Right lobe of liver (tissue), 6 donors: Measurements from ENCODE around the gene CNNM1. TPM values are rescaled to one million over a fixed set of nuclear protein-coding genes. Genes with fewer than 3 reads are reported as not detected.

ENCODE experiments used
- ATAC-seq, 4 donors: fragments of 200-7000 bp; cut with Tn5 transposase; one replicate each; pipeline ENCODE4 v1.9.1; 2020; ENCODE audit warnings: mild to moderate bottlenecking in 4 of 4, moderate library complexity in 4 of 4
- DNase-seq, 3 donors: peaks; one replicate each; pipeline ENCODE4 v3.0.0-alpha.2; 2020
- H3K27ac ChIP-seq, 3 donors: fragments of 200-600 bp; one replicate each; pipeline ENCODE4 v1.8.0; 2022
- H3K27me3 ChIP-seq, 2 donors: fragments of 200-600 bp; one replicate each; pipeline ENCODE4 v1.8.0; 2022
- H3K36me3 ChIP-seq, 4 donors: fragments of 200-600 bp; sonication (generic) in 1 of 4; one replicate each; pipeline versions ENCODE4 v1.5.1 to v1.8.0; 2017 to 2022; ENCODE audit warnings: control low read depth in 1 of 4
- H3K4me1 ChIP-seq, 4 donors: fragments of 200-600 bp; sonication (generic) in 1 of 4; one replicate each; pipeline versions ENCODE4 v1.5.1 to v1.8.0; 2017 to 2022; ENCODE audit warnings: control low read depth in 1 of 4
- H3K4me3 ChIP-seq, 3 donors: fragments of 200-600 bp; one replicate each; pipeline ENCODE4 v1.8.0; 2022
- H3K9me3 ChIP-seq, 4 donors: fragments of 200-600 bp; sonication (generic) in 1 of 4; one replicate each; pipeline versions ENCODE4 v1.5.1 to v1.8.0; 2017 to 2022; ENCODE audit warnings: control low read depth in 1 of 4
- POLR2A ChIP-seq: fragments of 450-650 bp; IDR thresholded peaks from one replicate; pipeline ENCODE4 v1.6.1; 2017; ENCODE audit warnings: antibody characterized with exemption, mild to moderate bottlenecking
- WGBS: methylation state at CpG from one replicate; pipeline ENCODE4 v1.1.6; 2018; ENCODE audit warnings: low coverage, low lambda C conversion rate; ENCODE audit not compliant: insufficient coverage; ENCODE audit errors: missing lambda C conversion rate; 5-methylcytosine and 5-hydroxymethylcytosine counted together
- intact Hi-C, 2 donors: fragments of 100-400 bp; cut with DNase I; formaldehyde crosslinking; loops; one replicate each; pipeline versions ENCODE4 v1.11.2 to v1.14.1; 2022
- total RNA-seq, 6 experiments: library from RNA; depleted of rRNA in 2 of 6; stranded (reverse); fragments of >200 nt in 2 of 6; fragmentation: NEBNext Ultra II Directional in 3 of 6; extraction: Animal tissue kit (Norgen Biotek cat#: 25700) in 3 of 6; gene quantifications; one replicate each; pipeline versions ENCODE4 v1.1.0 to v1.2.4, GENCODE V29; 2016 to 2023
- TF ChIP-seq, protein P1 (sequence below), 4 donors: fragments of 200-600 bp in 3 of 4; fragments of 450-650 bp in 1 of 4; IDR thresholded peaks; one replicate each; pipeline versions ENCODE4 v1.5.1 to v1.8.0; 2016 to 2022; ENCODE audit warnings: antibody characterized with exemption in 4 of 4, mild to moderate bottlenecking in 2 of 4
- donor health status: DM: no; HTN: yes; CAD: no.
- donor health status: DM: no; HTN: no; CAD: no.
- donor health status: DM: no; HTN: no; CAD: no.
- donor health status: DM: no; HTN: yes; CAD: no.
- donor health status: DM: no; HTN: yes; CAD: no.

CNNM1 gene
- total RNA-seq, 6 experiments from 2014 or later = 0.12 to 0.40 (median 0.20) TPM

GRCh38 chr10:99412099-99412498 is 82.9 kb downstream of the CNNM1 start:
- peak in 2 of 3 donors; percentile 67 to 79 for DNase-seq
- TF ChIP-seq POLR2A = no peak
- TF ChIP-seq, protein P1, sequence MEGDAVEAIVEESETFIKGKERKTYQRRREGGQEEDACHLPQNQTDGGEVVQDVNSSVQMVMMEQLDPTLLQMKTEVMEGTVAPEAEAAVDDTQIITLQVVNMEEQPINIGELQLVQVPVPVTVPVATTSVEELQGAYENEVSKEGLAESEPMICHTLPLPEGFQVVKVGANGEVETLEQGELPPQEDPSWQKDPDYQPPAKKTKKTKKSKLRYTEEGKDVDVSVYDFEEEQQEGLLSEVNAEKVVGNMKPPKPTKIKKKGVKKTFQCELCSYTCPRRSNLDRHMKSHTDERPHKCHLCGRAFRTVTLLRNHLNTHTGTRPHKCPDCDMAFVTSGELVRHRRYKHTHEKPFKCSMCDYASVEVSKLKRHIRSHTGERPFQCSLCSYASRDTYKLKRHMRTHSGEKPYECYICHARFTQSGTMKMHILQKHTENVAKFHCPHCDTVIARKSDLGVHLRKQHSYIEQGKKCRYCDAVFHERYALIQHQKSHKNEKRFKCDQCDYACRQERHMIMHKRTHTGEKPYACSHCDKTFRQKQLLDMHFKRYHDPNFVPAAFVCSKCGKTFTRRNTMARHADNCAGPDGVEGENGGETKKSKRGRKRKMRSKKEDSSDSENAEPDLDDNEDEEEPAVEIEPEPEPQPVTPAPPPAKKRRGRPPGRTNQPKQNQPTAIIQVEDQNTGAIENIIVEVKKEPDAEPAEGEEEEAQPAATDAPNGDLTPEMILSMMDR (IDR thresholded peaks at IDR 0.05) = peak; percentile 6 to 35 (median 28)
- no peaks in the 10 kb centered on the region for H3K9me3 ChIP-seq
- peaks cover 0 to 10% (median 1%) of the 10 kb centered on the region in 4 donors for H3K36me3 ChIP-seq
- H3K4me1 ChIP-seq = peaks cover 0 to 37% (median 7%) of the 10 kb centered on the region in 4 donors
- H3K27me3 ChIP-seq = no peaks in the 10 kb centered on the region
- peak; percentile 80 to 99 (median 98) for ATAC-seq
- no peak overlapping the region for H3K4me3 ChIP-seq
- intact Hi-C loops = no loop called here
- peak overlapping the region in 2 of 3 donors; percentile 24 to 68 for H3K27ac ChIP-seq
- WGBS = 25% methylated on average over 1 of the region's 1 CpG

GRCh38 chr10:99418910-99419624 is 89.9 kb downstream of the CNNM1 start:
- peaks cover 1 to 28% (median 8%) of the 10 kb centered on the region in 4 donors for H3K36me3 ChIP-seq
- peak overlapping the region in 1 of 3 donors; percentile 64 for H3K27ac ChIP-seq
- TF ChIP-seq, protein P1 (IDR thresholded peaks at IDR 0.05) = no peak
- peak; percentile 23 for TF ChIP-seq POLR2A
- intact Hi-C loops = no loop called here
- peaks cover 0 to 68% (median 20%) of the 10 kb centered on the region in 4 donors for H3K4me1 ChIP-seq
- peak; percentile 4 to 51 (median 42) for ATAC-seq
- DNase-seq = no peak
- H3K4me3 ChIP-seq = no peak overlapping the region
- H3K9me3 ChIP-seq = no peaks in the 10 kb centered on the region
- no peaks in the 10 kb centered on the region for H3K27me3 ChIP-seq

- WGBS = no CpG with 5 or more reads among the region's 2 CpGs
- no peak for DNase-seq
- peaks cover 6 to 31% (median 9%) of the 10 kb centered on the region in 4 donors for H3K36me3 ChIP-seq
- H3K27ac ChIP-seq = peak overlapping the region in 1 of 3 donors; percentile 64
- H3K4me1 ChIP-seq = peaks cover 0 to 65% (median 20%) of the 10 kb centered on the region in 4 donors
- no peaks in the 10 kb centered on the region for H3K27me3 ChIP-seq
- ATAC-seq = no peak
- no peaks in the 10 kb centered on the region for H3K9me3 ChIP-seq
- H3K4me3 ChIP-seq = no peak overlapping the region
- intact Hi-C loops = no loop called here
- TF ChIP-seq, protein P1 (IDR thresholded peaks at IDR 0.05) = no peak
- TF ChIP-seq POLR2A = no peak
Measured at GRCh38 chr10:99419688-99420087, 90.5 kb downstream of the CNNM1 start.

DNA sequence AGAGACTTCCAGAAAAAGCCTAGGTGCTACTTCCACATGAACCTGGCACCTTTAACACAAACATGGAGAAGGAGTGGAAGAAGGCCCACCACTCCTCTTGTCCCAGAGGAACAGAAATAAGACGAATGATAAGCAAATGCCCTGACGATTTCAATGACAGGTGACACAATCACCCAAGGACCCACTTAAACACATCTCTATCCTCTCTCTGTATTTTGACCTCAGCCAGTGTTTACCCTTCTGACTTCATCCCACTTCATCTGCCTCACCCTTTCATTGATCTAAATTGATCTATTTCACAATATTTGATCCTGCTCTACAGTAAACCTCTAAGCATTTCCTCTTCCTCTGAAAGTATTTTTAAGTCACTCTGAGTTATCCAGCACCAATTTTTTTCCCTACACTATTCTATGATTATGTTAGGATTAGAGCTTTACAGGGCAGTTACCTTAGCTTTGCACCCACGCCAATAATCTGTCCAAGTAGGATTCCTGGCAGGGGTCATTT is 92.1 kb downstream of the CNNM1 start:
- 42% methylated on average over 3 of the region's 3 CpGs for WGBS
- H3K9me3 ChIP-seq = no peaks in the 10 kb centered on the region
- intact Hi-C loops = no loop called here
- DNase-seq (no peak), ATAC-seq (peak; percentile 69 to 93 (median 80))
- H3K4me1 ChIP-seq = peaks cover 0 to 73% (median 23%) of the 10 kb centered on the region in 4 donors
- no peaks in the 10 kb centered on the region for H3K27me3 ChIP-seq
- H3K4me3 ChIP-seq = no peak overlapping the region
- peak overlapping the region; percentile 17 to 64 (median 45) for H3K27ac ChIP-seq
- H3K36me3 ChIP-seq = peaks cover 6 to 36% (median 13%) of the 10 kb centered on the region in 4 donors
- TF ChIP-seq POLR2A = peak; percentile 28
- TF ChIP-seq, protein P1 (IDR thresholded peaks at IDR 0.05) = no peak
